GM19468 (cell line): ENCODE results near the gene MLPH.
"Not testable (repeated sequence)": the region's sequence is repeated elsewhere in the genome, so short reads cannot be mapped to it uniquely, and the experiment has no call there.

Experiments
- ATAC-seq: cut with Tn5 transposase; IDR thresholded peaks from one replicate; pipeline ENCODE4 v1.9.1; 2021; ENCODE audit warnings: mild to moderate bottlenecking, moderate library complexity, moderate number of reproducible peaks; ENCODE audit not compliant: unreplicated experiment; ENCODE audit errors: extremely low read depth

The MLPH gene

GRCh38 chr2:237576974-237577373 lies 89.9 kb downstream of the MLPH start:
- no peak for ATAC-seq

- ATAC-seq = no peak
Measured at GRCh38 chr2:237577458-237577857, 90.4 kb downstream of the MLPH start.

GRCh38 chr2:237577956-237578870 lies 91.2 kb downstream of the MLPH start:
- ATAC-seq = no peak

GRCh38 chr2:237581326-237581725 lies 94.3 kb downstream of the MLPH start:
- ATAC-seq = no peak

- no peak for ATAC-seq
Measured at GRCh38 chr2:237581751-237582746, 95.0 kb downstream of the MLPH start.

- no peak for ATAC-seq
Measured at GRCh38 chr2:237583385-237584295, 96.6 kb downstream of the MLPH start.

- ATAC-seq = no peak
Measured at GRCh38 chr2:237585590-237586221, 98.7 kb downstream of the MLPH start.

- ATAC-seq = no peak
Measured at GRCh38 chr2:237588044-237588696, 101.1 kb downstream of the MLPH start.

GRCh38 chr2:237590272-237591140 lies 103.5 kb downstream of the MLPH start, which contains the start of gene RAB17:
RAB17 (minus strand) TSS chr2:237590734; CDS start chr2:237586154, 4,580 bp downstream.
- no peak for ATAC-seq

GRCh38 chr2:237591141-237591881 lies 104.3 kb downstream of the MLPH start:
- ATAC-seq = no peak

GRCh38 chr2:237592425-237592980 lies 105.5 kb downstream of the MLPH start:
- no peak for ATAC-seq

GRCh38 chr2:237593036-237593435 lies 106.0 kb downstream of the MLPH start:
- no peak for ATAC-seq

GRCh38 chr2:237593596-237594320 lies 106.7 kb downstream of the MLPH start:
- no peak for ATAC-seq

- no peak for ATAC-seq
Measured at GRCh38 chr2:237594514-237594871, 107.4 kb downstream of the MLPH start.

GRCh38 chr2:237595829-237596519 lies 108.9 kb downstream of the MLPH start:
- ATAC-seq = not testable (repeated sequence)
